BJ (cell line): ENCODE data around the gene ANLN. TPM values are rescaled to one million over a fixed set of nuclear protein-coding genes. Genes with fewer than 3 reads are reported as not detected.

Source experiments
- CTCF ChIA-PET: fragments of 350-600 bp; formaldehyde crosslinking; extraction: SDS; loops from one replicate; lab custom pipeline; 2021; ENCODE audit warnings: antibody characterized with exemption, inconsistent platforms; lab: Yijun Ruan, JAX
- POLR2A ChIA-PET: fragments of 300-600 bp; sonication (Branson Sonifier 250); formaldehyde crosslinking; extraction: SDS; loops from one replicate; lab custom pipeline; 2021; ENCODE audit warnings: antibody characterized with exemption; lab: Charles Lee
- DNase-seq: peaks from one replicate; pipeline ENCODE4 v3.0.0-alpha.2; 2011; ENCODE audit warnings: low read depth
- H3K27me3 ChIP-seq: 2 replicates; pipeline ENCODE4 v1.6.0; 2011; ENCODE audit warnings: low read length; ENCODE audit not compliant: control insufficient read depth, insufficient read depth
- H3K36me3 ChIP-seq: 2 replicates; pipeline ENCODE4 v1.5.1; 2011; ENCODE audit warnings: low read length; ENCODE audit not compliant: control insufficient read depth, insufficient read depth
- H3K4me3 ChIP-seq: 2 replicates; pipeline ENCODE4 v1.5.1; 2011; ENCODE audit warnings: low read depth, mild to moderate bottlenecking, control low read depth, low read length
- polyA plus RNA-seq: library from polyadenylated mRNA; depleted of rRNA; stranded (reverse); fragments of >200 nt; gene quantifications from 2 replicates; pipeline ENCODE4 v1.2.3, GENCODE V29; 2011; rRNA removed
- TF ChIP-seq, protein P1 (sequence below): IDR thresholded peaks from 2 replicates; pipeline ENCODE4 v1.5.1; 2011; ENCODE audit warnings: low read depth, mild to moderate bottlenecking, control low read depth, inconsistent platforms, low read length, moderate library complexity; ENCODE audit not compliant: insufficient read depth

ANLN gene
- polyA plus RNA-seq, 1 experiment = 63.3 TPM

GRCh38 chr7:36497775-36498174 is 108.1 kb downstream of the ANLN start:
- no peak for DNase-seq
- CTCF ChIA-PET = interaction anchor here (0.6 to 1.1 kb wide), 4 partner anchors 28 to 517 kb away, joined by 3 to 4 read pairs (median 4); no protein-coding TSS in a partner anchor
- TF ChIP-seq, protein P1, sequence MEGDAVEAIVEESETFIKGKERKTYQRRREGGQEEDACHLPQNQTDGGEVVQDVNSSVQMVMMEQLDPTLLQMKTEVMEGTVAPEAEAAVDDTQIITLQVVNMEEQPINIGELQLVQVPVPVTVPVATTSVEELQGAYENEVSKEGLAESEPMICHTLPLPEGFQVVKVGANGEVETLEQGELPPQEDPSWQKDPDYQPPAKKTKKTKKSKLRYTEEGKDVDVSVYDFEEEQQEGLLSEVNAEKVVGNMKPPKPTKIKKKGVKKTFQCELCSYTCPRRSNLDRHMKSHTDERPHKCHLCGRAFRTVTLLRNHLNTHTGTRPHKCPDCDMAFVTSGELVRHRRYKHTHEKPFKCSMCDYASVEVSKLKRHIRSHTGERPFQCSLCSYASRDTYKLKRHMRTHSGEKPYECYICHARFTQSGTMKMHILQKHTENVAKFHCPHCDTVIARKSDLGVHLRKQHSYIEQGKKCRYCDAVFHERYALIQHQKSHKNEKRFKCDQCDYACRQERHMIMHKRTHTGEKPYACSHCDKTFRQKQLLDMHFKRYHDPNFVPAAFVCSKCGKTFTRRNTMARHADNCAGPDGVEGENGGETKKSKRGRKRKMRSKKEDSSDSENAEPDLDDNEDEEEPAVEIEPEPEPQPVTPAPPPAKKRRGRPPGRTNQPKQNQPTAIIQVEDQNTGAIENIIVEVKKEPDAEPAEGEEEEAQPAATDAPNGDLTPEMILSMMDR = no peak
- POLR2A ChIA-PET = no interaction called here
- Histone ChIP-seq H3K4me3 (no peak overlapping the region), H3K27me3 (no peaks in the 10 kb centered on the region), H3K36me3 (no peaks in the 10 kb centered on the region)

Other genes starting within 250 kb of the ANLN start
- 1.6 and 2.5 TPM in 2 replicates for gene EEPD1, start 236.6 kb upstream of the ANLN start, polyA plus RNA-seq